Parathyroid adenoma (tissue), 2 donors: ENCODE measurements around the gene PDF.

Experiments
- H2AFZ ChIP-seq: fragments of 300-600 bp; sonication (generic); one replicate; pipeline ENCODE4 v1.7.0; 2017; ENCODE audit warnings: antibody characterized with exemption, mild to moderate bottlenecking
- H3K27ac ChIP-seq: fragments of 300-600 bp; sonication (generic); one replicate; pipeline ENCODE4 v1.7.0; 2017
- H3K27me3 ChIP-seq: fragments of 300-600 bp; sonication (generic); one replicate; pipeline ENCODE4 v1.7.0; 2017; ENCODE audit warnings: low read length; ENCODE audit not compliant: control insufficient read depth, insufficient read depth
- H3K36me3 ChIP-seq: fragments of 300-600 bp; sonication (generic); one replicate; pipeline ENCODE4 v1.7.0; 2017; ENCODE audit warnings: low read length; ENCODE audit not compliant: control insufficient read depth, insufficient read depth
- H3K4me1 ChIP-seq: fragments of 300-600 bp; sonication (generic); one replicate; pipeline ENCODE4 v1.7.0; 2017; ENCODE audit warnings: control low read depth
- H3K4me2 ChIP-seq: fragments of 300-600 bp; sonication (generic); one replicate; pipeline ENCODE4 v1.7.0; 2017; ENCODE audit warnings: low read length
- H3K4me3 ChIP-seq: fragments of 300-600 bp; sonication (generic); one replicate; pipeline ENCODE4 v1.7.0; 2017; ENCODE audit warnings: low read depth, low read length
- H3K79me2 ChIP-seq: fragments of 300-600 bp; sonication (generic); one replicate; pipeline ENCODE4 v1.7.0; 2017; ENCODE audit warnings: control low read depth
- H3K9ac ChIP-seq: fragments of 300-600 bp; sonication (generic); one replicate; pipeline ENCODE4 v1.7.0; 2017; ENCODE audit warnings: mild to moderate bottlenecking
- H3K9me3 ChIP-seq: fragments of 300-600 bp; sonication (generic); one replicate; pipeline ENCODE4 v1.7.0; 2017; ENCODE audit warnings: low read length; ENCODE audit not compliant: control insufficient read depth
- TF ChIP-seq, protein P1 (sequence below): fragments of 300-600 bp; sonication (generic); IDR thresholded peaks from one replicate; pipeline ENCODE4 v1.7.0; 2017; ENCODE audit warnings: antibody characterized with exemption, mild to moderate bottlenecking
- donor health status: primary hyperparathyroidism.

Gene PDF

DNA sequence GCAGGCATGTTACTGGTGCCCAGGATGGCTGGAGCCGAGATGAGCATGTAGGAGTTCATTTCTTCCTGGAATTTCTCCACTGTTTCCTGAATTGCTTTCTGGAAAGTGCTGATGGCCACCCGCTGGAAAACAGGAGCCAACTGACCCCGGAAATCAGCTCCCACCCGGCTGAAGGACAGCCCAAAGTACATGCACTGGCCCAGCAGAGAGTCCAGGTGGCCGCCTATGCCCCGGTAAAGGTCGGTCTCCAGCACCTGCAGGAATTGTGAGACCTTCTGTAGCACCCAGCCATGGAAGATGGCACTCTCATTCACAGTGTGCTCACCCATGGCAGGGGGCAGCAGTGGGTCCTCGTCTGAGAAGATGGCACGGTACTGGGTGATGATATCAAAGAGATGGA lies 4.3 kb upstream of the PDF start:
- Histone ChIP-seq H3K4me3 (no peak overlapping the region), H3K27ac (no peak overlapping the region), H3K79me2 (peaks cover 32% of the 10 kb centered on the region), H2AFZ (no peak overlapping the region), H3K9me3 (no peaks in the 10 kb centered on the region), H3K4me2 (no peak overlapping the region), H3K27me3 (no peaks in the 10 kb centered on the region), H3K36me3 (no peaks in the 10 kb centered on the region), H3K9ac (no peak overlapping the region), H3K4me1 (peaks cover 9% of the 10 kb centered on the region)
- TF ChIP-seq, protein P1, sequence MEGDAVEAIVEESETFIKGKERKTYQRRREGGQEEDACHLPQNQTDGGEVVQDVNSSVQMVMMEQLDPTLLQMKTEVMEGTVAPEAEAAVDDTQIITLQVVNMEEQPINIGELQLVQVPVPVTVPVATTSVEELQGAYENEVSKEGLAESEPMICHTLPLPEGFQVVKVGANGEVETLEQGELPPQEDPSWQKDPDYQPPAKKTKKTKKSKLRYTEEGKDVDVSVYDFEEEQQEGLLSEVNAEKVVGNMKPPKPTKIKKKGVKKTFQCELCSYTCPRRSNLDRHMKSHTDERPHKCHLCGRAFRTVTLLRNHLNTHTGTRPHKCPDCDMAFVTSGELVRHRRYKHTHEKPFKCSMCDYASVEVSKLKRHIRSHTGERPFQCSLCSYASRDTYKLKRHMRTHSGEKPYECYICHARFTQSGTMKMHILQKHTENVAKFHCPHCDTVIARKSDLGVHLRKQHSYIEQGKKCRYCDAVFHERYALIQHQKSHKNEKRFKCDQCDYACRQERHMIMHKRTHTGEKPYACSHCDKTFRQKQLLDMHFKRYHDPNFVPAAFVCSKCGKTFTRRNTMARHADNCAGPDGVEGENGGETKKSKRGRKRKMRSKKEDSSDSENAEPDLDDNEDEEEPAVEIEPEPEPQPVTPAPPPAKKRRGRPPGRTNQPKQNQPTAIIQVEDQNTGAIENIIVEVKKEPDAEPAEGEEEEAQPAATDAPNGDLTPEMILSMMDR, result no peak

DNA sequence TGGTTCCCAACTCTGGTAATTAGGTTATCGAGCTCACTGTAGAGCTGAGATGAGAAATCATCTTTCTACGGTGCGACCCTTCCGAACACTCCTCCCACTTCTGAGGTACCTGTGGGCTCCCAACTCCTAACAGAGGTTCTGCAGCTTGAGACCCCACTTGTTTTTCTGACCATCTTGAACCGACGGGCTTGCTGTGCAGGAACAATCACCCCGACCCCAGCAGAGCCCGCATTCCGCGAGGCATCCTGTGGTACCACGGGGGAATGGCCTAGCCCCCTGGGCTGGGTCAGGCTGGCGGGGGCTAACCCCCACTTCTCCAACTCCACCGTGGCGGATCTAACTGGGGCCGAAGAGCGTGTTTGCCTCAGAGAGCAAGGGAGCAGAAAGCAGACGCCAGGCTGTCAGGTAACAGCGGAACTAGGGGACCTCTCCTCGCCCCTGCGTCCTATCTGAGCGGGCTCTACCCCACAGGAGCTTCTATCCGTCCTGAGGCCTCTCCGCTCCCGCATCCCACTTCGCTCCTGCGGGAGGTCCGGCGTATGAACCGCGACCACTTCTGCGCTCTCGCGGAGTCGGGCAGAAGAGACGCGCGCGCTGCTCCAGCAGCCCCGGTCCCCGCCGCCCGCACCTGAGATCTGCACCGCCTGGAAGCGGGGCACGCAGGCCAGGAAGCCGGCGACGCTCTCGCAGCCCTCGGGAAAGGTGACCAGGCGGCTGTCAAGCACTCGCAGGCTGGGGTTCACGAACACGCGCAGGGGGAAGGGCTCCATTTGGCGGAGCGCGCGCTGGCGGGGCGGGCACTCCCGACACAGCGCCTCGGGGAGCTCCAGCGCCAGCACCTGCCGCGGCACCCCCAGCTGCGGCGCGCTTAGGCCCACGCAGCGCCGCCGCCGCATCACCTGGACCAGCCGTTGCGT lies 761 bp downstream of the PDF start:
- no peaks in the 10 kb centered on the region for H3K27me3 ChIP-seq
- TF ChIP-seq, protein P1, result no peak
- no peaks in the 10 kb centered on the region for H3K9me3 ChIP-seq
- H3K27ac ChIP-seq, result peak overlapping the region; percentile 61
- H2AFZ ChIP-seq, result peak overlapping the region; percentile 88
- peak overlapping the region; percentile 55 for H3K4me2 ChIP-seq
- H3K4me1 ChIP-seq, result peaks cover 24% of the 10 kb centered on the region
- H3K9ac ChIP-seq, result no peak overlapping the region
- H3K4me3 ChIP-seq, result peak overlapping the region; percentile 66
- no peaks in the 10 kb centered on the region for H3K36me3 ChIP-seq
- H3K79me2 ChIP-seq, result peaks cover 16% of the 10 kb centered on the region

DNA sequence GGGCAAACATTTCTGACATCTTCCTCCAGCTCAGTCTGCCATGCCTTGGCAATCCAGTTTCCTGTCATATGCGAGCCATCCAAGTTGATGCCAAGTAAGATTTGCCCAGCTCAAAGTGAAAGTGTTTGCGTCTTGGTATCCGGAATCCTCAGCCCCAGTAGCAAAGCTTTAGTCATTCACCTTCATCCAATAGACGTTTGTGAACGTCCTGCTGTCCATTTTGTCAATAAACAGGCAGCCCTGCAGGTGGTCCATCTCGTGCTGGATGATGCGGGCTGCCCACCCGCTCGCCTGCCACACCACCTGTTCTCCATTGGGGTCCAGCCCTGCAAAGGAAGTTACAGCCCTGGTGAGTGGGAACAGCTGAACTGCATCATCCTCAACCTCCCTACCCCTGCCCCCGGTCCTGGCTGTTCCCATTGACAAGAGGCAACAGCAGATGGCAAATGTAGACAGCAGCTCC lies 1.5 kb downstream of the PDF start:
- no peak overlapping the region for H2AFZ ChIP-seq
- H3K79me2 ChIP-seq, result peaks cover 13% of the 10 kb centered on the region
- H3K9me3 ChIP-seq, result no peaks in the 10 kb centered on the region
- H3K27ac ChIP-seq, result peak overlapping the region; percentile 37
- no peak overlapping the region for H3K9ac ChIP-seq
- H3K4me3 ChIP-seq, result peak overlapping the region; percentile 66
- H3K4me2 ChIP-seq, result peak overlapping the region; percentile 55
- TF ChIP-seq, protein P1, result no peak
- peaks cover 27% of the 10 kb centered on the region for H3K4me1 ChIP-seq
- H3K27me3 ChIP-seq, result no peaks in the 10 kb centered on the region
- no peaks in the 10 kb centered on the region for H3K36me3 ChIP-seq

DNA sequence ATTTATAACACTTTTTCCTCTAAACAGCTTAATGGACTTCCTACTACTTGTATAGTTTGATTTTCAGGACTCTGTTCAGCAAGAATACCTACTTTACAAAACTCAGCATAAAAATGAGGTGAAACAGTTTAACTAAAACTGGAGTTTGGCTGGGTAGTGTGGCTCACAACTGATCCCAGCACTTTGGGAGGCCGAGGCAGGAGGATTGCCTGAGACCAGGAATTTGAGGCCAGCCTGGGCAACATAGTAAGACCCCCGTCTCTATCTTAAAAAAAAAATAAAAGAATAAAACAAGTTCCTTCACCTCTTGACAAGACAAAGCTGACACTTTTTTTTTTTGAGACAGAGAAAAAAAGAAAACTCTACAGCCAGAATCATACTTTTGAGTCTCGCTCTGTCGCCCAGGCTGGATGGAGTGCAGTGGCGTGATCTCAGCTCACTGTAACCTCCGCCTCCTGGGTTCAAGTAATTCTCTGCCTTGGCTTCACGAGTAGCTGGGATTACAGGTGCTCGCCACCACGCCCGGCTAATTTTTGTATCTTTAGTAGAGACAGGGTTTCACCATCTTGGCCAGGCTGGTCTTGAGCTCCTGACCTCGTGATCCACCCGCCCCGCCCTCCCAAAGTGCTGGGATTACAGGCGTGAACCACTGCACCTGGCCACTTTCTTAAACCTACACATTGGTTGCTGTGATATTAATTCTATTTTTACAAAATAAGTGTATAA lies 2.6 kb downstream of the PDF start:
- no peaks in the 10 kb centered on the region for H3K9me3 ChIP-seq
- peak overlapping the region; percentile 81 for H3K27ac ChIP-seq
- H3K27me3 ChIP-seq, result no peaks in the 10 kb centered on the region
- TF ChIP-seq, protein P1, result no peak
- peaks cover 18% of the 10 kb centered on the region for H3K79me2 ChIP-seq
- no peak overlapping the region for H3K4me3 ChIP-seq
- peak overlapping the region; percentile 84 for H3K4me2 ChIP-seq
- H3K9ac ChIP-seq, result no peak overlapping the region
- no peaks in the 10 kb centered on the region for H3K36me3 ChIP-seq
- peaks cover 27% of the 10 kb centered on the region for H3K4me1 ChIP-seq
- no peak overlapping the region for H2AFZ ChIP-seq
